ENCODE results near the gene EXOC2. TPM values are rescaled to one million over a fixed set of nuclear protein-coding genes. Genes with fewer than 3 reads are reported as not detected.

EXOC2 gene
- total RNA-seq, 1 experiment from 2014 or later, result 17.6 TPM

DNA sequence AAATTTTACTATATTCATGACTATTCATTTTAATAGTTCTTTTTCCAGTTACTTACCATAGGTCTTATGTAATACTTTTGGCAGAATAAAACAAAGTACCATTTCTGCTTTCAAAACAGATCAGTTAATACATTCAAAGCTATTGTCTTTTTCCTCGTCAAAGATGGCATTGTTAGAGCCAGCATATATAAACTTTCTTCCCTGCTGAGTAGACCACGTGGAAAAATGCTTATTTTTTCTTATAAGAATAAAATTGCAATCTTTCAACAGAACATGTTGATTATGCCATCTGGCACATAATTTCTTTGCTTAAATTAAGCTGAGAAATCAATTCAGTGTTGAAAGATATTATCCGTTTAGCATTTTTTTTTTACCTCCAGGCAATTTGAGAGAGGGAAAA lies 34.9 kb upstream of the EXOC2 start:
- Histone ChIP-seq H3K9me2 (replicated peaks; ENCODE audit: insufficient read depth, low read length) (no peaks in the 10 kb centered on the region), H3K4me2 (ENCODE audit: low read depth, low read length, poor library complexity, severe bottlenecking) (no peak overlapping the region), H3K79me2 (ENCODE audit: low read length) (no peaks in the 10 kb centered on the region), H3K27ac (ENCODE audit: low read length) (no peak overlapping the region), H3K4me1 (ENCODE audit: low read length) (no peaks in the 10 kb centered on the region), H4K20me1 (ENCODE audit: insufficient read depth, low read depth, low read length) (no peaks in the 10 kb centered on the region), H3K4me3 (ENCODE audit: low read length) (no peak overlapping the region), H2AFZ (ENCODE audit: low read length) (no peak overlapping the region), H3K27me3 (ENCODE audit: low read length) (no peaks in the 10 kb centered on the region), H3K9me3 (ENCODE audit: low read length) (no peaks in the 10 kb centered on the region), H3K36me3 (ENCODE audit: insufficient read depth, low read length) (no peaks in the 10 kb centered on the region), H3K9ac (ENCODE audit: low read length) (no peak overlapping the region)
- no peak for DNase-seq

DNA sequence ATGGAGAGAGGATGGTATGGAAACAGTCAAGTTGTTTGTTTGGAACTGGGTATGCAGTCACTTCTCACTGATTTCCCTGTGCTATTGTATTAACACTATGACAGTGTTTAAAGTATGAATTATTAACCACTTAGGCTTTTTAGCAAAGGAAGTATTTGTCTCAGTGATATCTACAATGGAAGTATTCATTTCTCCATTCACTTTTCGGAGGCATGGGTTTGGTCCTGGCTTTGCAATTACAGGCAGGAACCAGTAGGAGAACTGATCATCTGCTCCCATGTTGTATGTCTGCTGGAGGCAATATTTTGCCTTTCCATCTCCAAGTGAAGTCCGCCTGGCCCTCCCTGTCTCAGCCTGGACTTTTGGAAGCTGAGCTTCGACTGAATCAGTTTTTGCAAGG lies 30.6 kb upstream of the EXOC2 start:
- Histone ChIP-seq H3K4me1 (ENCODE audit: low read length) (no peaks in the 10 kb centered on the region), H4K20me1 (ENCODE audit: insufficient read depth, low read depth, low read length) (no peaks in the 10 kb centered on the region), H3K27me3 (ENCODE audit: low read length) (no peaks in the 10 kb centered on the region), H3K36me3 (ENCODE audit: insufficient read depth, low read length) (no peaks in the 10 kb centered on the region), H3K4me2 (ENCODE audit: low read depth, low read length, poor library complexity, severe bottlenecking) (no peak overlapping the region), H2AFZ (ENCODE audit: low read length) (no peak overlapping the region), H3K27ac (ENCODE audit: low read length) (no peak overlapping the region), H3K9me3 (ENCODE audit: low read length) (no peaks in the 10 kb centered on the region), H3K4me3 (ENCODE audit: low read length) (no peak overlapping the region), H3K9ac (ENCODE audit: low read length) (no peak overlapping the region), H3K9me2 (replicated peaks; ENCODE audit: insufficient read depth, low read length) (no peaks in the 10 kb centered on the region), H3K79me2 (ENCODE audit: low read length) (no peaks in the 10 kb centered on the region)
- no peak for DNase-seq

DNA sequence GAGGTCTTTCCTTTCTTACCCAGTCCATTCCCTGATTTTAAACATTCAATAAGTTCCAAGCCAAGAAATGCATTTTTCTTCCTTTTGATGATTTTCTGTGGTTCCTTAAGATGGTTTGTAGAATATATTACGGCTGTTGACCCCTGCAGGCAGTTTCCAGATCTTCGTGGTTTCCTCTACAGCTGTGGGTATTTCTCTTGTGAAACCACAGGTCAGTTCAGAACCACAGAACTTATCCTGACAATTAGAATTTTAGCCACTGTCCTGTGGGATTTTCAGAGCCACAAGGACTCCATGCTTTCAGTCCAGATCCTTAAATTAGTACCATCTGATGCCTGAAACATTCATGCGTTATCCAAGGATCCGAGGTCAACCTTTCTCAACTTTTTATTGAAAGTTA lies 29.7 kb upstream of the EXOC2 start:
- Histone ChIP-seq H3K79me2 (ENCODE audit: low read length) (no peaks in the 10 kb centered on the region), H3K4me3 (ENCODE audit: low read length) (no peak overlapping the region), H3K27me3 (ENCODE audit: low read length) (no peaks in the 10 kb centered on the region), H4K20me1 (ENCODE audit: insufficient read depth, low read depth, low read length) (no peaks in the 10 kb centered on the region), H3K4me1 (ENCODE audit: low read length) (no peaks in the 10 kb centered on the region), H3K4me2 (ENCODE audit: low read depth, low read length, poor library complexity, severe bottlenecking) (no peak overlapping the region), H3K9me3 (ENCODE audit: low read length) (no peaks in the 10 kb centered on the region), H2AFZ (ENCODE audit: low read length) (no peak overlapping the region), H3K27ac (ENCODE audit: low read length) (no peak overlapping the region), H3K9me2 (replicated peaks; ENCODE audit: insufficient read depth, low read length) (no peaks in the 10 kb centered on the region), H3K36me3 (ENCODE audit: insufficient read depth, low read length) (no peaks in the 10 kb centered on the region), H3K9ac (ENCODE audit: low read length) (no peak overlapping the region)
- DNase-seq, result no peak

DNA sequence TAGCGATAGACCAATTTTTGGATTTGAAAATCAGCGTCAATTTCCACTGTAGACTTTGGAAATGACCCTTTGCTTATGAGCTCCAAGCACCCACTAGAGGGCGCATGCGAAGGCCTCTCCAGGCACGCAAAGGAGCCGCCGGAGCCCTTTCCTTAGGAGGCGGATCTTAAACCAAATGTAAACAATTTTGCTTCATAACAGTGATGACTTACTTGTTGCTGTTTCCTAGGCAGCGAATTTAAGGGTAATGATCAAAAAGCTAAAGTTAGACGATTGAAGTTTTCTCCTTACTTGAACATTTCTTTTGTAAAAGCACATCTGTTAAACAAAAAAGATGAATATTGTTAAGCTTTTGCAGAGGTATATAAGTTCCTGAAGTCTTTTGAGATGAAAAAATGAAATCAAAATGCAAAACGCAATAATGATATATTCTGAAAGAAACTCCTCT lies 29.2 kb upstream of the EXOC2 start:
- Histone ChIP-seq H4K20me1 (ENCODE audit: insufficient read depth, low read depth, low read length) (no peaks in the 10 kb centered on the region), H3K9me3 (ENCODE audit: low read length) (no peaks in the 10 kb centered on the region), H3K27me3 (ENCODE audit: low read length) (no peaks in the 10 kb centered on the region), H3K36me3 (ENCODE audit: insufficient read depth, low read length) (no peaks in the 10 kb centered on the region), H3K79me2 (ENCODE audit: low read length) (no peaks in the 10 kb centered on the region), H2AFZ (ENCODE audit: low read length) (no peak overlapping the region), H3K9me2 (replicated peaks; ENCODE audit: insufficient read depth, low read length) (no peaks in the 10 kb centered on the region), H3K27ac (ENCODE audit: low read length) (no peak overlapping the region), H3K4me2 (ENCODE audit: low read depth, low read length, poor library complexity, severe bottlenecking) (no peak overlapping the region), H3K4me3 (ENCODE audit: low read length) (no peak overlapping the region), H3K9ac (ENCODE audit: low read length) (no peak overlapping the region), H3K4me1 (ENCODE audit: low read length) (no peaks in the 10 kb centered on the region)
- DNase-seq, result peak; percentile 86

DNA sequence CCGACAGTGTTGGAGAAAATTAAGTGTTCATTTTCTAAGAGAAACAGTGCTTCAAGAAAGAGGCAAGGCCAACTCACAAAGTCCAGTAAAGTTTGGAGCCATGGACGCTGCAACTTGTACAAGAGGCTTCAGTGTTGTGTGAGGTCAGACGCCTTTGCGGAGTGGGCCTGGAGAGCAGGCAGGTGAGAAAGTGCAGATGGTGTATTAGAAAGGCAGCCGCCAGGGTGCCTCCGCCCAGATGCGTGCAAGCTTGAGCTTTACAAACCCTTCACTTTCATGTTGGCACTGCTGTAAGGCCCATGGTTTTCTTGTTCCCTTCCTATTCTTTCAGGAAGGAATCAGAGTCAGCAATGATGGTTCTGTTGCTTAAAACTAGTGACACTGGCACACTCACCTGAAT lies 25.4 kb upstream of the EXOC2 start:
- Histone ChIP-seq H3K4me2 (ENCODE audit: low read depth, low read length, poor library complexity, severe bottlenecking) (no peak overlapping the region), H3K27me3 (ENCODE audit: low read length) (no peaks in the 10 kb centered on the region), H3K4me3 (ENCODE audit: low read length) (no peak overlapping the region), H3K4me1 (ENCODE audit: low read length) (no peaks in the 10 kb centered on the region), H3K27ac (ENCODE audit: low read length) (no peak overlapping the region), H2AFZ (ENCODE audit: low read length) (no peak overlapping the region), H3K36me3 (ENCODE audit: insufficient read depth, low read length) (no peaks in the 10 kb centered on the region), H3K9ac (ENCODE audit: low read length) (no peak overlapping the region), H3K79me2 (ENCODE audit: low read length) (no peaks in the 10 kb centered on the region), H3K9me2 (replicated peaks; ENCODE audit: insufficient read depth, low read length) (no peaks in the 10 kb centered on the region), H3K9me3 (ENCODE audit: low read length) (no peaks in the 10 kb centered on the region), H4K20me1 (ENCODE audit: insufficient read depth, low read depth, low read length) (no peaks in the 10 kb centered on the region)
- DNase-seq, result peak; percentile 6

DNA sequence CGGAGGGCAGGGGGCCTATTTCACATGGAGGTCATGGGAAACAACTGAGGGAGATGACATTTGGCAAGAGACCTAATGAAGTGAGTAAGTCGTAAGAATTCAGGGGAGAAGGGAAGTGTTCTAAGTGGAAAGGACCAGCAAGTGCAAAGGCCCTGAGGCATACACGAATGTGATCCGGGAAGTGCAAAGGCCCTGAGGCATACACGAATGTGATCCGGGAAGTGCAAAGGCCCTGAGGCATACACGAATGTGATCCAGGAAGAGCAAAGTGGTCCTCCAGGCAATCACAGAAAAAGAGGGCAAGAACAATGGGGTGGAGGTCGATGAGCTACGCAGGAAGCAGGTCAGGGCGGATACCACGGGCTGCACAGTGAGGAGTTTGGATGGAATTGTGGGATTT lies 24.2 kb upstream of the EXOC2 start:
- Histone ChIP-seq H4K20me1 (ENCODE audit: insufficient read depth, low read depth, low read length) (no peaks in the 10 kb centered on the region), H3K79me2 (ENCODE audit: low read length) (no peaks in the 10 kb centered on the region), H3K9me3 (ENCODE audit: low read length) (no peaks in the 10 kb centered on the region), H3K27ac (ENCODE audit: low read length) (no peak overlapping the region), H3K9ac (ENCODE audit: low read length) (no peak overlapping the region), H3K4me3 (ENCODE audit: low read length) (no peak overlapping the region), H3K4me2 (ENCODE audit: low read depth, low read length, poor library complexity, severe bottlenecking) (no peak overlapping the region), H3K9me2 (replicated peaks; ENCODE audit: insufficient read depth, low read length) (no peaks in the 10 kb centered on the region), H2AFZ (ENCODE audit: low read length) (no peak overlapping the region), H3K27me3 (ENCODE audit: low read length) (no peaks in the 10 kb centered on the region), H3K36me3 (ENCODE audit: insufficient read depth, low read length) (no peaks in the 10 kb centered on the region), H3K4me1 (ENCODE audit: low read length) (no peaks in the 10 kb centered on the region)
- peak; percentile 23 for DNase-seq

GRCh38 chr6:715709-716491 lies 23.0 kb upstream of the EXOC2 start:
- no peaks in the 10 kb centered on the region for H4K20me1 ChIP-seq (ENCODE audit: insufficient read depth, low read depth, low read length)
- H3K79me2 ChIP-seq (ENCODE audit: low read length), result no peaks in the 10 kb centered on the region
- no peaks in the 10 kb centered on the region for H3K9me3 ChIP-seq (ENCODE audit: low read length)
- H3K36me3 ChIP-seq (ENCODE audit: insufficient read depth, low read length), result no peaks in the 10 kb centered on the region
- DNase-seq, result no peak
- H2AFZ ChIP-seq (ENCODE audit: low read length), result no peak overlapping the region
- H3K4me2 ChIP-seq (ENCODE audit: low read depth, low read length, poor library complexity, severe bottlenecking), result no peak overlapping the region
- no peaks in the 10 kb centered on the region for H3K27me3 ChIP-seq (ENCODE audit: low read length)
- no peak overlapping the region for H3K9ac ChIP-seq (ENCODE audit: low read length)
- no peak overlapping the region for H3K4me3 ChIP-seq (ENCODE audit: low read length)
- H3K4me1 ChIP-seq (ENCODE audit: low read length), result peaks cover 9% of the 10 kb centered on the region
- H3K27ac ChIP-seq (ENCODE audit: low read length), result no peak overlapping the region
- H3K9me2 ChIP-seq (replicated peaks; ENCODE audit: insufficient read depth, low read length), result no peaks in the 10 kb centered on the region

GRCh38 chr6:714100-714499 lies 21.2 kb upstream of the EXOC2 start:
- Histone ChIP-seq H3K79me2 (ENCODE audit: low read length) (no peaks in the 10 kb centered on the region), H3K36me3 (ENCODE audit: insufficient read depth, low read length) (no peaks in the 10 kb centered on the region), H3K9me3 (ENCODE audit: low read length) (no peaks in the 10 kb centered on the region), H3K4me1 (ENCODE audit: low read length) (peaks cover 23% of the 10 kb centered on the region), H4K20me1 (ENCODE audit: insufficient read depth, low read depth, low read length) (no peaks in the 10 kb centered on the region), H3K9ac (ENCODE audit: low read length) (no peak overlapping the region), H3K4me2 (ENCODE audit: low read depth, low read length, poor library complexity, severe bottlenecking) (no peak overlapping the region), H3K27me3 (ENCODE audit: low read length) (no peaks in the 10 kb centered on the region), H3K4me3 (ENCODE audit: low read length) (no peak overlapping the region), H2AFZ (ENCODE audit: low read length) (no peak overlapping the region), H3K9me2 (replicated peaks; ENCODE audit: insufficient read depth, low read length) (no peaks in the 10 kb centered on the region), H3K27ac (ENCODE audit: low read length) (no peak overlapping the region)
- DNase-seq, result no peak
